Stimulated activated CD8-positive, alpha-beta memory T cell treated with anti-CD3 and anti-CD28 coated beads, Interleukin-15, amount 100 ng/mL, for 24 hours (primary cell): ENCODE data around the gene WWOX.

Experiments
- DNase-seq: peaks from one replicate; pipeline ENCODE4 v3.0.0-alpha.2; 2020; ENCODE audit warnings: low read depth

The WWOX gene

DNA sequence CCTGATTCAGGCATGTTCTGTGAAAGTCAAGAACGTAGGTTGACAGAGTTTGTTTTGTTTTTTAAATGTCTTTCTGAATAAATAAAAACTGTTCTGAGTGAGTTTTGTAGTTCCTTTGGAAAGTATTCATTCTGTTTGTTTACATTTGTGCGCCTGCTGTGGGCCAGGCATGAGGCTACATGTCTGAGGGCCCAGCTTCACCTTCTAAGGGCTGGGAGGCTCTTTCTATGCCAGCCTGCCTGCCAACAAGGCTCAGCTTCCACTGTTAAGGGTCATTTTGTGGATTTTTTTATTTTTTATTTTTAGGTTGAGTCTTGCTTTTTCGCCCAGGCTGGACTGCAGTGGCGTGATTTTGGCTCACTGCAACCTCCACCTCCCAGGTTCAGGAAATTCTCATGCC lies 6.1 kb downstream of the WWOX start:
- DNase-seq = no peak

DNA sequence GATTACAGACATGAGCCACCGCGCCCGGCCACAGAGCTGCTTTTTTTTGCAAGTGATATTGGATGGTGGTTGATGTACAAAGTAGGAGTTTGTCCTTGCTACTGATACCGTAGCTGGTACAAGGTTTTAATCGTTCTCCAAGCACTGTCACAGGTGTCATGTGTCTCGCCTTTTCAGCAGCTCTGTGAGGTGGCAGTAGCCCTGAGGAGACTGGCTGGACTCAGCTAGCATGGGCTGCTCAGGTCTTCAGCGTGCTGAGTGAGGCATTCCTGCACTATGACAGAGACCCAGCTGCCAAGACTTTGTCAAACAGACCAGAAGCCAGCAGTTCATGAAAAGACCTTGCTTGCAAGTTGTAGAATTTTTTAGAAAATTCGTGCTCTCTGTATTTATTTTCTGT lies 7.2 kb downstream of the WWOX start:
- DNase-seq = no peak

DNA sequence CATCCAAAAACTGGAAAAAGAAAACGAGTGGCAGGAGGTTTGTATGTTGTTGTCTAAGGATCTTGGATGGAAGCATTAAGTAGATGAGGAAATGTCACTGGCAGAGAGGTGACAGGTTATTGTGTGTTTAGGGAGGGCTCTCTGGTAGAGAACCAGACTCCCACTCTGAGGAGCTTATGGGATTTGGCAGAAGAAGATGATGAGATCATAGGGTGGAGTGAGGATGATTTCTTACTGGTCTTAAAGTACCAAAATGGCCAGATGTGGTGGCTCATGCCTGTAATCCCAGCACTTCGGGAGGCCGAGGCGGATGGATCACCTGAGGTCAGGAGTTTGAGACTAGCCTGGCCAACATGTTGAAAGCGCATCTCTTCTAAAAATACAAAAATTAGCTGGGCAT lies 9.0 kb downstream of the WWOX start:
- no peak for DNase-seq

DNA sequence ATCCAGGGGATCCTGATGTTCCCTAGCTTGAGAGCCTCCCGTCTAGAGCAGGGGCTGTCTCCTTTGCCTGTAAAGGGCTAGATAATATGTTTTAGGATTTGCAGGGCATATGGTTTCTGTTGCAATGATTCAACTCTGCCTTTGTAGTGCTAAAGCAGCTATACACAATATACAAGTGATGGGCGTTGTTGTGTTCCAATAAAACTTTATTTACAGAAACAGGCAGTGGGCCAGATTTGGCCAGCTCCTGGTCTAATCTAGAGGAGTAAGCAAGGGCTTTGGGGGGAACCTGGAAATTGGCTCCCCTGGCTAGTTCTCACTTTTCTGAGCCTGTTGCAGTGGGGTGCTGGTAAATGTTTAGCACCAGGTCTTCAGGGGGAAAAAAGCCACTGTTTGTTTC lies 13.8 kb downstream of the WWOX start:
- no peak for DNase-seq

DNA sequence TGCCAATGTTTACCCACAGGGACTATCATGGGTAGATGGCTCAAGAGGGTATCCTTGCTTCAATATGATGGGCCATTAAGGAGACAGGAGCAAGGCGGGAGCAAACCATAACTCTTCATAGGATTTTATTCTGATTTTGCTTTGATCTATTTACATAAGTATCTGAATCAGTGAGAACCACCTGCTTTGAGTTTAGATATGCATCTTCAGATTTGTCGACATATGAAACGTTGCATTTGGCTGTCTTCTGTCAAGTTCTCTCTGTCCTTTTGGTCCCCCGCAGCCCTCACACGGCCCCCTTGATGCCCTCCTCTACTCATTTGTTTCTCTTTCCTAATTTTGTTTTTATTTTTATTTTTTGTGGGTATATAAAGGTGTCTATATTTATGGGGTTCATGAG lies 16.2 kb downstream of the WWOX start:
- no peak for DNase-seq

DNA sequence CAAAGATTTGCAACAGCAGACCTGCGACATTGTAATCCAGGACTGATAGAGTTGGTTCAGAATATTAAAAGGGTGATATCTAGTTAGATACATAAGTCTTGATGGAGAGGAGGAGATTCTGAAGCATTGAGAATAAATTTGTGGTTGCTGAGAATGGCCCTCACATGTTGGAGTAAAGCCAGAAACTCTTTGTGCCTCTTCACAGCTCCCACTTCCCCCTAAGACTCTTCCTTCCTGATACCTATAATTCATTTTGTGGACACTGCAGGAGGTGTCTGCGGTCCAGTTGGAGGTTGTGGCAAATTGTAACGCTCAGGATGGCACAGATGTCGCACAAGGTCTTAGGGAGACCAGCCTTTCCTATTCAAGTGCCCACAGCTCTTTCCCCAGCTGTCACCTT lies 17.5 kb downstream of the WWOX start:
- no peak for DNase-seq

DNA sequence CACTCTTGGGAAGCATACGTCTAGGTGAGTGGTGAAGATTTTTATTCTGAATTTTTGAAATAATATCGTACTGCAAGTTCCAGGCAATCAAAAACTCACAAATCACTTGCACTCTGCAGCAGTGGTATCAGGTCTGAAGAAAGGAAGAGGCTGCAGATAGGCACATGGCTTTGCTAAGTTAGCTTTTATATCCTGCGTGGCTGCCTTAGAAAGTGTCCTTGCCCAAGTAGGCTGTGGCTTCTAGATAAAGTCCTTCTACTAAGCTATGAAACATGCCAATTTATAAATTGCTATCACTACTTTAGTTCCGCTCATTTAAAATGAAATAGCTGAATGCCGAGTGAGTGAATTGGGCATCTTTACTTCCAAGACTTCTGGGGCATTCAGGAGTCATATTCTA lies 17.9 kb downstream of the WWOX start:
- DNase-seq = no peak

DNA sequence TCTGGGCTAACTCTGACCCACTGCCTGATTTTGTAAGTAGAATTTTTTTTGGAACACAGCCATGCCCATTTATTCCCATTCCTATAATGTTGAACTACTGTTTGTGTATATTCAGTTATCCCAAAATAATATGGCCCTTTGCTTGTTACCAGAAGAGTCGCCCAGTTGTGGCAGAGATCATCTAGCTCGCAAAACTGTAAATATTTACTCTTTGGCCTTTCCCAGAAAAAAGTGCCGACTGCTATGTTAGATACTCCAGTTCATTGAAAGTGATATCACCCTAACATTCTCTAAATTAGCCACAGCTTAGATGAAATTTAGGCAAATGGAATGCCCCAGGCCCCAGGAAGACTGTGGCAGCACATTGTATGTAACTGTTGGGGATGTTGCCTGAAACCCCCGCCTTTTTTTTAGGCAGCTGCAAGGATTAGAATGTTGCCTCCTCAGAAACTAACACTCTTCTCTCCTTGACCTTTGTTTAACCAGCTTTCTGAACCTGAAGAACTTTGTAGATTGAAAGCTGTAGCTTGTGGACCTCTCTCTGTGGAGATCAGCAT lies 19.1 kb downstream of the WWOX start:
- DNase-seq = no peak

DNA sequence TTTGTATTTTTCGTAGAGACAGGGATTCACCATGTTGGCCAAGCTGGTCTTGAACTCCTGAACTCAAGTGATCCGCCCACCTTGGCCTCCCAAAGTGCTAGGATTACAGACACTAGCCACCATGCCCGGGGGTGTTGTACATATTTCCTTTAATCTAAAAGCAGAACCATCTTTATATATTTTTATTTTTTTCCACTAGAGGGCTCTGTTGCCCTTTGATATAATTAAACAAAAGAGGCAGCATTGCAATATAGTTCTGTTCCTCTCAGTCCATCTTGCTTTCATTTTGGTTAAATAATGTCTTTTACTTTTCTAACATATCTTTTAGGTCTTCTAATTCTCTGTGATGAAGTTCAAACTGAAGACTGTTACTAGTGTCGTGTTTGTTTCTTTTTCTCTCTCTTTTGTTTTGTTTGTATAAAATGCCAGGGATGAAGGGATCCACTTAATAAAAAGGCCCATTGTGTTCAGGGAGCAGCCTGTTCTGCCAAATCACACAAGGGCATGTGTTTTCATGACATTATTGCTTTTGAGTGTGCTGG lies 23.4 kb downstream of the WWOX start:
- DNase-seq = no peak

DNA sequence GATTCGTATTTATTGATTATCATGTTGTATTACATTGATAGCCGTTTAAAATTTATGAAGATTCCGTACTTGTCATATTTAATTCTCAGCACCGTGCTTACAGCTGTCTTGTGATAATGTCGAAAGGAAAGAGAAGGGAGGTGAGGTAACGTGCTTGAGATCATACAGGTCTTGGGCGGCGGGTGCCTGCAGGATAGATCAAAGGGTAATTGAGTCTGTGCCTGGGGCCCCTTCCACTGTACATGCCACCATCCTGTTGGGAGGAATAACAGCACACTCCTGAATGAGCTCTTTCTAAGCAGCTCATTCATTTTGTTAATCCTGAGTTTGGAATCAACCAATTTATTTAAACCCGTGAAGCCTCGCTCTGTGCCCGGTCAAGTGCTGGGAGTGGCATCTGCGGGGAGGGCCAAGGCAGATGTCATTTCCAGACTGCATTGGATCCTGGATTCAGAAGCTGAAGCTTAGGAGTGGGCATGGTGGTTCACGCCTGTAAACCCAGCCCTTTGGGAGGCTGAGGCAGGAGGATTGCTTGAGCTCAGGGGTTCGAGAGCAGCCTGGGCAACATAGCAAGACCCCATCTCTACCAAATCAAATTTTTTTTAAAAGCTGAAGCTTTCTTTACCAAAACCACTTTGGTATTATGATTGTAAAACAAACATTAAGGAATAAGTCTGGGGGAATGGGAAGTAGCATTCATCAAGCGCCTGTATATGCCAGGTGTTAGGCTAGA lies 25.8 kb downstream of the WWOX start:
- DNase-seq = no peak

DNA sequence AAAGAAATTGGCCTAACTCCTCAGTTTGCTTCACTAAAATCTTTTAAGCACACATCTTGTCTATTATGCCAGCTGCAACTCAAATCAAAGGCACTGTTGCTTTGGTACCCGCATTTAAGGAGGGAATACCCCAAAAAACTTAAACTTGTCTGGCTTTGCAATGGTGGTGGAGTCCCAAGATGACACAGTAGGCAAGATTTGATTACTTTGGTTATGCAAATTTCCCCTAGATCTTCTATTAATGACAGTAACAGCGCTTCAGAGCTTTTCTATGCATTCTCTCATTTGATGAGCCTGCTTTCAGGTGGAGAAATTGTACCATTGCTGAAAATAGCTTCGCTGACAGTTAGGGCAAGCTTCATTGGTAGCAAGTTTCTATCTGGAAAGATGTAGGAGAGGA lies 27.2 kb downstream of the WWOX start:
- no peak for DNase-seq

DNA sequence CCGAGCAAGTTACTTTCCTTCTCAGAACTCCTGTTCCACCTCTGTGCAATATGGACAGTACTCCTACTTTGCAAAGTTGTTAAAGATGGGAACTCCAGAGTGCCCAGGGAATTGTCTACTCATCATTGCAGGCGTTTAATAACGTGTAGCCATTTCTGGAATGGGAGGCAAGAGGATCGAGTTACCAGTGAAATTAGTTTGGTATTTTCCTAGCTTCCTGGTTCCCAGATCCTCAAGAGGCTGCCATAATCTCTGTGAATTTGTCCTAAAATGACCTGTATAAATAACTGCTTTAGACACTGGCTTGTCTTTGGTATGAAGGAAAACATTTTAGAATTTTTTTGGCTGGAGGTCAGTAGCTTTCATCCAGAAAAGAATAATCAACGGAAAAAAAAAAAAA lies 27.7 kb downstream of the WWOX start:
- no peak for DNase-seq

DNA sequence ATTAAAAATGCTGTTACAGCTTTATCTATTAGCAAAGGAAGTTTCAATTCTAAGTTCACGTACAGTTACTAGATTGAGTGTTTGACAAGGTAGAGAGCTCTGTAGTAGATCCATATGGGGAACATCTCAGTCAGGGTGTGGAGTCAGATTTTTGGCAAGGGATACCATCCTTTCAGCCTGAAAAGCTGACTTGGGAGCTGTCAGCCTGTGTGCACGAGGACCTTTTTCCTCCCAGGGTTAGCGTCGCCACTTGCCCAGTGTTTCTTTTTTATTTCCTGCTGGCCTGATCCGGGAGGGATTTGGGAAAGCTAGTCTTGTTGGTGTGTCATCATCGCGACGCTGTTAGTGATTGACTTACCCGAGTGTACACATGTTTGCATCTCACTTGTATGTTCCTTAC lies 29.5 kb downstream of the WWOX start:
- DNase-seq = no peak

DNA sequence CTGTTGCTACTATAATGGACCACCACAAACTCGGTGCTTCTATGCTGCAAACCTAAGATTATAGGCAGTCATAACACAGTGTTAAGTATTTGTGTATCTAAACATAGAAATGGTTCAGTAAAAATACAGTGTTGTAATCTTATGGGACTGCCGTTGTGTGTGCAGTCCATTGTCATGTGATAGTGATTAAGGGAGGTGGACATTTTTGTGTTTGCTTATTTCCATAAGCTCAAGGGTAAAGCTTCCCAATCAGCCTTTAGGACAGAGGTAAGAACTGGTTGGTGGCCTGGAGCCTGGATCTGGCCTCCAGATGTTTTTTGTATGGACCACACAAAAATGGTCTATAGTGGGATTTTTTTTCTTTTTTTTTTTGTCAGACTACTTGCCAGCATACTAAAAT lies 29.9 kb downstream of the WWOX start:
- DNase-seq = no peak

DNA sequence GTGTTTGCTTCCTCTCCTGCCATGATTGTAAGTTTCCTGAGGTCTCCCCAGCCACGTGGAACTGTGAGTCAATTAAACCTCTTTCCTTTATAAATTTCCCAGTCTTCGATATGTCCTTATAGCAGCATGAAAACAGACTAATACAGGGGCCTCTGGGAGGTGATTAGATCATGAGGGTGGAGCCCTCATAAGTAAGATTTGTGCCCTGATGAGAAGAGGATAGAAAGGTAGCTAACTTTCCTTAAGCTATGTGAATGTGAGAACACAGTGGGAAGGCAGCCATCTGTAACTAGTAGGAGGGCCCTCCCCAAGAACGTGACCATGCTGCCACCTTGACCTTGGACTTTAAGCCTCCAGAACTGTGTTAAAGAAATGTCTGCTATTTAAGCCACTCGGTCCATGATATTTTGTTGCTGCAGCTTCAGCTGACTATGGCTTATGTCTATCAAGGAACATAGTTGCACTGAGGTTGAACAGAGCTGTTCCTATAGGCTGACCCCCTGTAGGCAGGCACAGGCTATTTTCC lies 30.7 kb downstream of the WWOX start:
- no peak for DNase-seq

DNA sequence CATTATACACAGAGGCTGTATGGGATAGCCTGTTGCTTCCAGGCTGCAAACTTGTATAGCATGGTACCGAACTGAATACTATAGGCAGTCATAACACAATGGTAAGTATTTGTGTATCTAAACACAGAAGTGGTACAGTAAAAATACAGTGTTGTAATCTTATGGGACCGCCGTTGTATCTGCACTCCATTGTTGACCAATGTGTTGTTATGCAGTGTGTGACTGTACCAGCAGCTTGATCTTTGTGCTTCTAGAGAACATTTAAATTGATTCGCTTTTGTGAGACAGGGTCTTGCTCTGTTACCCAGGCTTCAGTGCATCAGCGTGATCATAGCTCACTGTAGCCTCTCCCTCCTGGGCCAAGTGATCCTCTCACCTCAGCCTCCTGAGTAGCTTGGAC lies 31.5 kb downstream of the WWOX start:
- no peak for DNase-seq

DNA sequence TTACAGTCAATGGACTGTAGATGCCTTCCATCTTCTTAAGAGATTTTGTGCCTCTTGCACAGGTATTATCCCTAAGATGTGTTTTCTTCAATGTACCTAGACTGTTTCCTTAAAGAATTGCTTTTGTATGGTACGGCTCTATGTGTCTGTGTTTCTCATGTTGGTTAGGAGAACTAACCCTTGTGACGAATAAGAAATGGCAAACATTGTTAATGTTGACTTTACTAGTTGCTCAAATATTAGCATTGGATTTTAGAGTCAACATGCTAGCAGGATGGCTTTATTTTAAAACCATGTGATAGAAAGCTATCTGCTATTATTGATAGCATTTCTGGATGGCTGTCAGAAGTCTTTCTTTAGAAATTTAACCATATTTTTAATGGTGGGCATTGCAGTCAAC lies 34.5 kb downstream of the WWOX start:
- no peak for DNase-seq

DNA sequence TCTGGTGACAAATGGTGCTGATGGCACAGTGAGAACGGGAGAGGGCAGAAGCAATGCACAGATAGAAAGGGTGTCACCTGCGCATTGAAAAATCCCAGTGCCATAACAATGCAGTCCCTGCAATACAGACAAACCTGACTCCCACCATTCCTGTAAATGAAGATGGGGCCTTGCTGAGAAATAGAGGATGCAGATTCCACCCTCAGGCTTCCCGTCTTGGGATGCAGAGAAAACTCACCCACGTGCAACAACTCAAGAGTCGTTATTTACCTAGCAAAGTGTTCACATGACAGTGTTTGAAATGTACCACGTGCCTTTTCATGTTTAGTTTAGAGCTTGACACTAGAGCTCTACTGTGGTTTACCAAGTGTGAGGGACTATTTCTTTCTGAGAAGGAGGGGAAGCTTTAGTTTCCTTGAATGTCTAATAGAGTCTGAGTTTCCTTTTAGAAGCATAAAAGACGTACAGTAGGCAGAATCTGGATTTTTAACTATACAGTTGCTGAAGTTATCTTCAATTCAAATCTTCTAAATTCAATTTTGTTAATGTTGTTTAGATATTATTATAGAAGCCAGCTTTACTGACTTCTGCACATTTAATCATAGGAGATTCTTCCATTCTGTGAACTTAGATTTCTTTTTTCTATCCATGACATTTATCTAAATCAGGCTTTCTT lies 35.6 kb downstream of the WWOX start:
- DNase-seq = no peak

DNA sequence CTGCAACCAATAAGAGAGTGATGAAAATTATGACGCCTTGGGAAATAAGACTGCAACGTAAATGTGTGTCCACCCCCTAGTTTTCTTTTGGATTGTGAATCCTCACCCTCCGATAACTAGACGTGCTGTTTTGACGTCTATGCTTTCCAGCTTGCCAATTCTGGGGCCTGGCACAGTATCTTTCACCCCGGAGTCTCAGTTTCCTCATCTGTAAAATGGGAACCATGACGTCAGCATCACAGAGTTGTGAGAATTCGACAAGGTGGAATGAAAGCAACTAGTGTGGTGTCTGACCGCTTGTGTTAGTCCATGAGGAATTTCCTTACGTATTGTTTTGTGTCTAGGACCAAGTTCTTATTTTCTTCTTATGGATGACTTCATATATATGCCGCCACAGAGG lies 37.7 kb downstream of the WWOX start:
- no peak for DNase-seq

DNA sequence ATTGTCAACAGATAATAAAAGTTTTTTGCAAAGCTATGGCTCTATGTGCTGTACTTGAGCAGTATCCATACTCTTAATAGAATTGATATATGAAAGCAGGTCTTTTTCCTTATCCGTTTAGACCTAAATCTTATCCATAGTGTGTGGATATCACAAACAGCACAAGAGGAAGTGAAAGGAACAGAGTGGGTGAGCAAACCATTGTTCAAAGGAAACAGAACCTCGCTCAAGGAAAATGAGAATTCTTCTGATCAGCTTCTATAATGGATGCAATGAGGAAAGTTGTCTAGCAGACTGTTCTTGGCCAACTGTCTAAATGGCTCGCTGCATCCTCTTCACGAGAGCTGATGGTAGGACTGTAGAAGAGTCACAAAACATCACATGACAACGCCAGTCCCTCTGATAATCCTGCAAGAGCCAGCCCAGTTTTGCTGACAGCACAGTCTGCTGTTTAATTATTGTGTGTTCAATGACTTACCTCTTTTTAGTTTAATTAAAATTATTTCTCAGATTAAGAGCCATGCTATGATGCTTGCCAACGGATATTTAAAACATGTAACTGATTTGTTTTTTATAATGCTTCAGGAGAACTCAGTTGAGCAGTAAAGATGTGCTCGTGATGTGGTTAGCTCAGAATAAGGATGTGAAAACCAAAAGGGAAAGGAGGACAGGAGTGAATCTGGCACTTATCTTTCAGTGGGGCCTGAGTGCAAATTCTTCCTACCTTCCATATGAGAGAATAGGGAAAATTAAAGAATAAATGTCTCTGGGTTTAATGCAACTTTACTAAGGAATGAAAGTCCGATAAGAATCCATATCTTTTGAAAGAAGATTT lies 38.5 kb downstream of the WWOX start:
- DNase-seq = no peak

DNA sequence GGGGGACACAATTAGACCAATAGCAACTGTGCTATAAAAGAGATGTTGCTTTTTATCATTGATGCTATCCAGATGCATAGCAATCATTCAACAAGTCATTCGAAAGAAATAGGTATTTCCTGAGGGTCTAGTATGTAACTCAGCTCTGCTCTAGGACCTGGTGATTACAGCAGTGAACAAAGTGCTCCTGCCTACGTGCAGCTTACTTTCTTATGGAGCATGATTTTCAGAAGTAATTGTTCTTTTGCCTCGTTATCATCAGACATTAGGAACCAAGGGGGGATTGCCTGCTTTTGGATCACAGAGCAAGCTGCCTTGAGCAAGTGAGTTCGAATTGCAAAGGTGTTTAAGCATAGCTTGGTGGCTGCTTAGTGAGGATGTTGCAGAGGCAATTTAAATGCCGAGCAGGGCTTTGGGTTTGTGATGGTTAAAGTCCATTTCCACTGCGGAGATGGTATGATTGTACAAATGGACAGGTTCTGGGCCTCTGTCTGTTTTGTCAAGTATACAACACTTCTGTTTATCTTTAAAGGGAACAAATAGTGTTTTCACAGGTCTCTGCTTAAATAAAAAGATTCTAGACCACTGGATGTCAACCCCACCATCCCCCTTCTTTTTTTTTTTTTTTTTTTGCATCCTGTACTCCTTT lies 41.5 kb downstream of the WWOX start:
- no peak for DNase-seq

DNA sequence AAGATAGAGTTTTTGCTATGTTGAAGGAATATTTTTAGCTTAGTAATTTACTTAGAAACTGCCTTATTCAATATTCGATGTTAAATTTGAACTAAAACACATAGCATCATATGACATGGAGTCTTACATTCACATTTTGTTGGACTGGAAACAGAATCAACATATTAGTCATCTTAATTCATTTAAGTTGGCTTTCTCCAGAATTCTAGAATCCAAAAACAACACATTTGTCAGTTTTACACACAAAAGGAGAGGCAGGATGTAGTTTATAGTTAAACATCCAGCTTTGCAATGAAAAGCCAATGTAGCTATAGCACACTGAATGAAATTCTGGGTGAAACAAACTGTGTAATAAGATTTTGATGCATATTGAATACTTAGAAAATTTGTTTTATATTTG lies 43.3 kb downstream of the WWOX start:
- DNase-seq = no peak
